ENCODE measurements around the gene ZC3H7B.
A peak's percentile ranks its signal among the peaks of the same experiment; 100 is the strongest.
"Not testable (repeated sequence)": the region's sequence is repeated elsewhere in the genome, so short reads cannot be mapped to it uniquely, and the experiment has no call there.

Gene ZC3H7B

DNA sequence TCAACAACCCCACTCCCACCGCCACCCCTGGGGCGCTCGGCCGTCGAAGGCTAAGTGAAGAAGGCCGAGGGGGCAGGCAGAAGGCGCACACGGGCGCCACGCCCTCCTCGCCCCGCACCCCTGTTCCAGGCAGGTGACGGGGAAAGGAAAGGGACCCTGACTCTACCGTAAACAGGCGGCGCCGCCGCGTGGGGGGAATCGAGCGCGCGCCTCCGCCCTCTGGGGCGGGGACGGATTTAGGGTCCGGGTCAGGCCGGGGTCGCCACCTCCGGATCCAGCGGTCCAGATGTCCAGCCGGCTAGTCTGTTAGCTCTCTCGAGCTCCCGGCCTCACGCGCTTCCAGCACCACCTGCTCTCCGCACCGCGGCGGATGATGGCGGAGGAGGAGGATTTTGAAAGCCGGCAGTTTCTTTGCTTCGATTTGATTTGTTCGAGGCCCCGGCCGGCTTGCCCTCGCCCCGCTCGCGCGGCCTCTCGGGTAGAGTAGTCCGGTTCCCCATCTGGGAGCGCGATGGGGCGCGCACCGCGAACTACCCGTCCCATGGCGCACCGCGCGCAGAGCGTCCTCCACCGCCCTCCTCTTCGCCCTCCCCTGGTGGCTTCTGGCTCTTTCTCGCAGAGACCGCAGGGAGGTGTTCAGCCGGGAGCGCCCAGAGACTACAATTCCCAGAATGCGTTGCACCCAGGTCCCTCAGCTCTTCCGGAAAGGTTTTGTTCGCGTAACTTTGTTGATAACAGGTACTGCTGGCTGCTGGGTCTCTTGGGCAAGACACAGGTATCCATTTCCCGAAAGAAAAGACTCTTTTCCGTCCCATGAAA lies 15.3 kb upstream of the ZC3H7B start, which contains the start of gene RANGAP1:
TSS of gene RANGAP1 (minus strand) at position 368 of the 819 bp plus-strand sequence. CDS start 5,143 bp downstream, outside the sequence.
- FAIRE-seq: peak; percentile 98

DNA sequence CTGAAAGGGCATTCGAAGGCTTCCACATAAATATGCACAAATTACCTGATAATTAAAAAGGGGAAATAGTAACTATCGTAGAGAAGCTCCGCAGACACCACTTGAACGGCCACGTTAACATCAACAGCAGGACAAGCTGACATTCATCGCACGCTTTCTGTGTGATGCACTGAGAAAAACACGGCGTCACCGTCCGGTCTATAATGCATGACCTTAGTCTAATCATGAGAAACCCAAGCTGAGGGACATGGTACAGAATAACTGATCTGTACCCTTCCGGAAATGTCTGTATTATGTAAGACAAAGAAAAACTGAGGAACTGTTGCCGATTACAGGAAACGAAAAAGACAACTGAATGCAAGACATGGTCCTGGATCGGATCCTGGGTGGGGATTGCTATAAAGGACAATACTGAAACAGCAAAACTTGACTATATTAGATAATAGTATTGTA lies 14.7 kb upstream of the ZC3H7B start:
- FAIRE-seq: peak; percentile 21

DNA sequence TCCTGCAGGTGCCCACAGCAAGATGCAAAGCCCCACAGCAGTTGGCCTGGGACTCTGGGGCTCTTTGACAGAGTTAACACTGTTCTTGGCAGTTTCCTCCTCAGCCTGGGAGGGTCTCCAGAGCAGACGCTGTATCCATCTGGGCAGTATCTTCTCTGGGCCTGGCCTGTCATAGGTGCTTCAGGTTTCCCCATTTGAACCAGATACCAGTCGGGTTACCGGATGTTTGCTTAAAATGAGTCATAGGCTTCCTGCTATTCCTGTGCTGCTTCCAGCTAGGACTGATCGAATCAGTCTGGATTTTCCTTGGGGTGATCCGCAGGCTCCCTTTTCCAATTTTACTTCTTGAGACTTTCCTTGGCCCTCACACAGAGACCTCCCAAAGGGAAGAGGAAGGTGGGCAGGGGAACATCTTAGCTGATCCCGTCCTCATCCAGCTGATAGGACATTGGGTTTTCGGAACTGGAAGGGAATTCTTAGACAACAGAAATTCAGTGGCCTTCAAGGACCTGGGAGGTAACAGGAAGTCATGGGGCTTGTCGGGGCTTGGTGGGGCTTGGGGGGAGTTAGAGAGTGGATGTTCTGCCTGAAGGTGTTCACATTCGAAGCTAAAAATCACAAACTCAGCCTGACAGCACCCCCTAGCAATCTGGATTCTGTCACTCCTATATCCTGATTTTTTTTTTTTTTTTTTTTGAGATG lies 12.9 kb upstream of the ZC3H7B start:
- FAIRE-seq: peak; percentile 50

DNA sequence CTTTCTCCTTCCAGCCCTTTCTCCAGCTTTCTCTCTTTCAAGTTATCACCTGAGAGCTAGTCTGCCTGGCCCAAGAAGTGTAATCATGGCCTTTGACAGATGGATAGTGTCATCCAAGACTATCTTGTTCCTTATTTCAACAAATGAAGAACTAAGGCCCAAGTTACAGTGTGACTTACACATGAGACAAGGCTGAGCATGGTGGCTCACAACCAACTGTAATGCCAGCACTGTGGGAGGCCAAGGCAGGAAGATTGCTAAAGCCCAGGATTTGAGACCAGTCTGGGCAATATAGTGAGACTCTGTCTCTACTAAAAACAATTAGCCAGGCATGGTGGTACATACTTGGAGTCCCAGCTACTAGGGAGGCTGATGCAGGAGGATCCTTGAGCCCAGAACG lies 11.7 kb upstream of the ZC3H7B start:
- no peak for FAIRE-seq

DNA sequence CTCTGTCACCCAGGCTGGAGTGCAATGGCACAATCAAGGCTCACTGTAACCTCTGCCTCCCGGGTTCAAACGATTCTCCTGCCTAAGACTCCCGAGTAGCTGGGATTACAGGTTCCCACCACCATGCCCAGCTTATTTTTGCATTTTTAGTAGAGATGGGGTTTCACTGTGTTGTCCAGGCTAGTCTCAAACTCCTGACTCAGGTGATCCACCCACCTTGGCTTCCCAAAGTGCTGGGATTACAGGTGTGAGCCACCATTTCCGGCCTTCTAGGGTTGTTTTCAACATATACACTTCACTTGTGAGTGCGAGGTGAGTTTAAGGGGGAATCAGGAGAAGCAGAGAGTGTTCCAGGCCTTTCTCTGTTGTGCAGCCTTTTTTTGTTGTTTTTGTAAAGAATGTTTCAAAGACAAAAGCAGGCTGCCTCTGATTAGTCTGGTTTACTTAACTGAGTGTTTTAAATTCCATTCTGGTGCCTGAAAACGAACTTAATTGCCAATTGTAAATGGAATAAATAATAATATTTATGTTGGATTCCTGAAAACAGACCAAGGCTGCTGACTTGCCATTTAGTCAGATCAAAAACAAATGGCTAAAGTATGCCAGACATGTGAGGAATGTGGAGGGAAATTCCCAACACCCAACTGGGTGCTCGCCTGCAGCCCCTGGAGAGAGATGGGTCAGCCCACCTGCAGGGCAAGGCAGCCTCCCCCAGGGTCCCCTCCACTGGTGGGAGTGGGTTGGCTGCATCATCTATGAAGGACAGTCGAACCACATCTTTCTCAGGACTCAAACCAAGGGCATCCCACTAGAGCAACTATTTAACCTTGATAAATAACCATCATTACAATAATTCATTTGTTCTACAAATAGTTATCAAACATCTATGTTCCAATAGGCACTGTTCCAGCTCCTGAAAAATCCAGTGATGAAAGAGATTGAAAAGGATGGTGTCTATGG lies 10.8 kb upstream of the ZC3H7B start:
- FAIRE-seq: peak; percentile 98

DNA sequence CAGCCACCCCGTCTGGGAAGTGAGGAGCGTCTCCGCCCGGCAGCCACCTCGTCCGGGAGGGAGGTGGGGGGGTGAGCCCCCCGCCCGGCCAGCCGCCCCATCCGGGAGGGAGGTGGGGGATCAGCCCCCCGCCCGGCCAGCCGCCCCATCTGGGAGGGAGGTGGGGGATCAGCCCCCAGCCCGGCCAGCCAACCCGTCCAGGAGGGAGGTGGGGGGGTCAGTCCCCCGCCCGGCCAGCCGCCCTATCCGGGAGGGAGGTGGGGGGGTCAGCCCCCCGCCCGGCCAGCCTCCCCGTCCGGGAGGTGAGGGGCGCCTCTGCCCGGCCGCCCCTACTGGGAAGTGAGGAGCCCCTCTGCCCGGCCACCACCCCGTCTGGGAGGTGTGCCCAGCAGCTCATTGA lies 6.5 kb upstream of the ZC3H7B start:
- FAIRE-seq: not testable (repeated sequence)

DNA sequence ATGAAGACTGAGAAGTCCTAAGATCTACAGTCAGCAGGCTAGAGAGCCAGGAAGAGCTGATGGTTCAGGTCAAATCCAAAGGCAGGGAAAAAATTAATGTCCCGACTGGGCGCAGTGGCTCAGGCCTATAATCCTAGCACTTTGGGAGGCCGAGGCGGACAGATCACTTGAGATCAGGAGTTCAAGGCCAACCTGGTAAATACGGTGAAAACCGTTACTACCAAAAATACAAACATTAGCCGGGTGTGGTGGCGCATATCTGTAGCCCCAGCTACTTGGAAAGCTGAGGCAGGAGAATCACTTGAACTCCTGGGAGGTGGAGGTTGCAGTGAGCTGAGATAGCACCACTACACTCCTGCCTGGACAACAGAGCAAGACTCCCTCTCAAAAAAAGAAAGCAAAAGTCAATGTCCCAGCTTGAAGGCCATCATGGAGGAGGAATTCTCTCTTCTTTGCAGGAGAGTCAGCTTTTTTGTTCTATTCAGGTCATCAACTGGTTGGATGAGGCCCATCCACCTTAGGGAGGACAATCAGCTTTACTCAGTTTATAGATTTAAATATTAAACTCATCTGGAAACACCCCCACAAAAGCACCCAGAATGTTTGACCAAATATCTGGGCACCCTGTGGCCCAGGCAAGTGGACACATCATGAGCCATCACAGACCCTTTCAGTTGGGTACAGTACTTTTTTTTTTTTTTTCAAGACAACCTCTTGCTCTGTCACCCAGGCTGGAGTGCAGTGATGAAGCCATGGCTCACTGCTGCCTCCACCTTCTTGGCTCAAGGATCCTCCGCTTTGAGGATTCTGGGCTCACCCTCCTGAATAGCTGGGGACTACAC lies 4.3 kb upstream of the ZC3H7B start:
- FAIRE-seq: no peak

DNA sequence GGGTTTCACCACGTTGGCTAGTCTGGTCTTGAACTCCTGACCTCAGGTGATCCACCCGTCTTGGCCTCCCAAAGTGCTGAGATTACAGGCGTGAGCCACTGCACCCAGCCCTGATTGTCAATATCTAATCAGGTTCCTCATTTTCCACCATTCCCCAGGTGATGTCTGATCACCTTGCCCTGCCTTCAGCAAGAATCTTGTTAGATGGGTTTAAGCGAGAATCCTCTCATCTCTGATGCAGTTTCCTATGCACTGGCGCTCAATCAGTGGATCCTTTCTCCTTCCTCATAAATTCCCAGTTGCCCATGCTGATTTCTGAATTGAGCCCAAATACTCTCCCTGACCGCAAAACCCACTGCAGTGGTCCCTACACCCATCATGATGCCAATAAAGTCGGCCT lies 664 bp upstream of the ZC3H7B start:
- no peak for FAIRE-seq

DNA sequence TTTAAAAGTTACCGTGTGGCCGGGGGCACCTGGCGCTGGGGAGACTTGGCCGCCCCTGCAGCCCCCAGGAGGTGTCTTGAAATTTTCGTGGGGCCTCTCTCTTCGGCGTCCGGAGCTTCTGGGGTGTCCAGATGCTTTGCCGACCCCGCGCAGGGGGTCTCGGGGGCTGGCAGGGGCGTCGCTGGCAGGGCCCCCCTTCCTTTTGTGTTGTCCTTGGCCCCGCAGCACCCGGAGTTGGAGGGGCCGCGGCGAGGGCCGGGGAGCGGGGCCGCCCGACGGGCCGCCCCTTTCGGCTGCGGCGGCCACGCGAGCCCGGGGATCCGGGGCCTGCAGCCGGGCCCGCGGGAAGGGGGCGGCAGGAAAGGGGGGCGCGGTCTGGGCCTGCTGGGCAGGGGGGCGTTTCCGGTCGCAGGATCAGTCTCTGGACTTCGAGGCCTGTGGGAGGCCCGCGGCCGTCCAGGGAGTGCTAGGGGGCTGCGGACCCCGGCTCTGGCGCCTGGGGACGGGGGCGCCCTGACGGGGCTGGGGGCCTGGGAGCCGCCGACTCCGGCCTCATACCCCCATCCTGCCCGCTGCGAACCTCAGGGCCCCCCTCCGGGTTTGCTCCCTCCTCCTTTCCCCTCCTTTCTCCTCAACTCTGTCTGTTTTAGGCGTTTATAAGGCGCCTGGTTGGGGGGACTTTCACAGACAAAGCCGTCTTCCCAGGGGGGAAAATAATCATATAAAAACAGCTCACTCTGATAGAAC lies 869 bp downstream of the ZC3H7B start:
- no peak for FAIRE-seq

DNA sequence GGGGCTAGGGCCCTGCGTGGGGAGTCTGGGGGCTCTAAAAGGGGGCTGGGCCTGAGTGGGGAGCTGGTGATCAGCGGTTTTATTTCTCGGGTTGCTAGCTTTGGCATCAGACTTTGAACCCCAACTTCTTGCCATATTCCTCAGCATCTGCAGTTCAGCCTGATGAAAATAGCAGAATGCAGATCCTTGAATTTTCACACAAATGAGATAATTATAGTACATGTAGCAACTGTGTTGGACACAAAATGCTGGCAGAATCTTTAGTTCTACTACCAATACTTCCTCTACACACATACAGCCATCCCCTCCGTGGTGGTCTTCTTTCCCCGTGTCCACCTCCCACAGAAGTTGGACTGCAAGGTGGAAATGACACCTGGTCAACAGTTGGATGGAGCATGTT lies 1.5 kb downstream of the ZC3H7B start:
- FAIRE-seq: no peak

DNA sequence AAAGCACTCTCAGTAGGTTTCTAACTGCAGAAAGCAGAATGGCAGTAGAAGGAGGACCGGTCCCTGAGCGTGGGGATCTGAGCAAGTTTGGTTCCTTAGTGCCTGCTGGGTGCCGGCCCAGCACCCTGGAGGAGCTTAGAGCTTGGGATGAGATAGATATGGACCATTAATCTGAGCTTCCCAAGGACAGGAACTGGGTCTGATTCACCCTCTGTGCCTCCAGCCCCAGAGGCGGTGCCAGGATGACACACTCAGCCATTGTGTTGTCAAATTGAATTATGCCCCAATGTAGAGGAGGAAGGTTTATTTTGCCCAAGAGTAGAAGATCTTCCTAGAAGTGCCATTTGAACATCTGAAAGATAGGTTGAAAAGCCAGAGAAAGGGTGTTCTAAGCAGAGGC lies 4.3 kb downstream of the ZC3H7B start:
- FAIRE-seq: no peak

DNA sequence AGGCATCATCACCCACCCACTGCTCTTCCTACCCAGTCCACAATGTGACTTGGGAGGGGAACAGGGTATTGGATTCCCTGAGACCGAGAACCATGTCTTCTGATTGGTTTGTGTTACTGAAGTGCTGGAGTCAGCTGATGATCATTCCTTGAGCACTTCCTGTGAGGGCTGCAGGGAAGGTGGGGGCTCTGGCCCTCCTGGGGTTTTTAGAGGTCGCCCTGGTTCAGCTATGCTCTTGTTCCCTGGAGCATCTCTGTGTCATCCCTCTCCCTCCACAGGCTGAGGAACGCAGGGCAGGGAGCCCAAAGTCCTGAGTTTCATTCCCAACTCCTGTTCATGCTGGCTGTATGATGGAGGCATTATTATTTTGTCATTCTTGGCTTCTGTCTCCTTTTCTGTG lies 6.7 kb downstream of the ZC3H7B start:
- FAIRE-seq: no peak

DNA sequence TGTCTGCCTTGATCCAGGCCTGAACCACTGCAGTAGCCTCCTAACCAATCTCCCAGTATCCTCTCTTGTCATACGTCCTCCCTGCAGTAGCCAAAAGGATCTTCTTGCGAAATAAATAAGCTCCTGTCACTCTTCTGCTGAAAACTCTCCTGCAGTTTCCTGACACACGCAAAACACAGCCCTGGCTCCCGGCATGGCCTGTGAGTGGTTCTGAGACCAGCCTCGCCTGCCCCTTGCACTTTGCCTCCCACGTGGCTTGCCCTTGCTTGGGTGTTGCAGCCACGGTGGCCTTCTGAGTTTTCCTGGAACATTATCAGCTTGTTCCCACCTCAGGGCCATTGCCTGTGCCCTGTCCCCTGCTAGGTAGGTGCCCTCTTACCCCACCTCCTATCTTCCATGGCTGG lies 7.2 kb downstream of the ZC3H7B start:
- no peak for FAIRE-seq

DNA sequence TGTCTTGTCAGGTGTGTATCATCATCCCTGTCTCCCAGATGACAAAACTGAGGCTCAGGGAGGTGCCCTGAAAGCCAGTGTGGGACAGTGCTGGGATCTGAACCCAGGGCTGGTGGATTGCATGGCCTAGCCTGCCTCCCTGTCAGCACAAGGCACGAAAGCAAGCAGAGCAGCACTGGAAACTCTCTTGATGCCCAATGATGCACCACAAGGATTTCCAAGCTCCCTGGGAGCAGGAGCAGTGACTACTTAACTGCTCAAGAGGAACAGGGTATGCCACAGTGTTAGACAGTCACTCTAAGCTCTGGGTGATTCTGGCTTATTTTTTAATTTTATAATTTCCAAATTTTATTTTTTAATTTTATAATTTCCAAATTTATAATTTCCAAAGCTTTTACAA lies 9.0 kb downstream of the ZC3H7B start:
- FAIRE-seq: no peak

DNA sequence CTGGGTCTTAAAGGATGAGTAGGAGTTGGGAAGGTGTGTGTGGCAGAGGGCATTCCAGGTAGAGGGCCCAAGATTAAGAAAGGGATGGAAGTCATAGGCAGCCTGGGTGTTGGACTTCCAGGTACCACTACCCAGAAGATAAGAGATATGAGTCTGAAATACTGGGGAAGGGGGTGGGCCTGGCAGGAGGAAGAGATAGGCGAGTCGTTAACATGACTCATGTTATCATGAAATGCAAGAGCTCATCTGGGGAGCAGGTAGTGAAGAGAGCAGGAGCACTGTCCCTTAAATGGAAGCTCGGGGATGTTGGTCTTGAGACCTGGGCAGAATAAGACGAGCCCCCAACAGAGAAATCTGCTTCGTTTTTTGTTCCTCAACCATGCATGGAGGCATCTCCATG lies 10.2 kb downstream of the ZC3H7B start:
- no peak for FAIRE-seq

DNA sequence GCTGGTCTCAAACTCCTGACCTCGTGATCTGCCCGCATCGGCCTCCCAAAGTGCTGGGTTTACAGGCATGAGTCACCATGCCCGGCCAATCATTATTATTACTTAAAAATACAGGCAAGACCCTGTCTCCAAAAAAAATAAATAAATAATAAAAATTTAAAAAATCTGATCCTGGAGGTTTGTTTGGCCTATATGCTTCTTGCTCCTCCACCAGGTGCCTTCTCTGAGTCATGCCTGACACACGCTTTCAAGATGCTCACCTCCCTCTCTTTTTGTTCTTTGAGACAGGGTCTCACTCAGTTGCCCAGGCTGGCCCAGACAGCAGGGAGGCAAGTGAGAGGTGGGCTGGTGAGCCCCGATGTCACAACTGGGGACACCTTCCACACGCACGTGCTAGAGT lies 13.5 kb downstream of the ZC3H7B start:
- FAIRE-seq: no peak

DNA sequence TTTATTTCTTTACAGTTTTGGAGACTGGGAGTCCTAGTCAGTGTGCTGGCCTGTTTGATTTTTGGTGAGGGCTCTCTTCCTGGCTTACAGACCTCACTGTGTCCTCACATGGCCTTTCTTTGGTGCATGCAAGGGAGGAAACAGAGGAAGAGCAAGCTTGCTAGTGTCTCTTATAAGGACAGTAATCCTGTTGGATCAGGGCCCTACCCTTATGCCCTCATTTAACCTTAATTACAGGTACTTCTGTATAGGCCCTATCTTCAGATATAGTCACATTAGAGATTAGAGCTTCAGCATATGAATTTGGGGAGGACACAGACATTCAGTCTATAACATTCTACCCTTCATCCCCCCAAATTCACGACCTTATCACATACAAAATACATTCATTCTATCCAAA lies 14.3 kb downstream of the ZC3H7B start:
- no peak for FAIRE-seq

DNA sequence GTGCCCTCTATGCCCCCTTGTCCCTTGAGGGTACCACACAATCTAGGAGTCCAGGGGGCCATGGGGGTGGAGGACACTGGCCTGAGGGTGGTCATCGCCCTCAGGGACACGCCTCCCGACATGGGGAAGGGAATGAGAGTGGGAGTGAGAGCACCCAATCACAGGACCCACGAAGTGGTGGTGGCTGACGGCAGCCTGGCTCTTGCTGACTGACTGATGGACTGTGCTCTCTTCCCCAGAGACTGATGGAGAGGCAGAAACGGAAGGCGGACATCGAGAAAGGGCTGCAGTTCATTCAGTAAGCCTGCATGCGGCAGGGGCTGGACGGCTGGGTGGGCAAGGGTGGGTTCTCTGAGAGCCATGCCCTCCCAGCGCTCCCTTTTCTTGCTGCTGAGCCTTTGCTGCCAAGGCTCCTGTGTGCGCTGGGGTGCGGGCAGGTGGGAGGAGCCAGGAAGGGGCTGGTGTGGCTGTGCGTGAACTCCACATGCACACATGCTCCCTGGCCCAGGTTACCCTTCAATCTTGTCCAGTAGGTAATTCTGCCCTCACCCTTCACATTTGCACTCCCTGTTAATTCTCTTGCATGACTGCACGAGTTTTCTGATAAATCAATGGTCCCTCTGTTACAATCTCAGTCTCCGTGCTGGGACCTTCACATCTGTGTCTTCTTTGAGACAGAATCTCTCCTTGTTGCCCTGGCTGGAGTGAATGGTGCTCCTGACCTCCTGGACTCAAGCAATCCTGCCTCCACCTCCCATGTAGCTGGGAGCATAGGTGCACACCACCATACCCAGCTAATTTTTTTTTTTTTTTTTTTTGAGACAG lies 19.3 kb downstream of the ZC3H7B start:
- FAIRE-seq: no peak

DNA sequence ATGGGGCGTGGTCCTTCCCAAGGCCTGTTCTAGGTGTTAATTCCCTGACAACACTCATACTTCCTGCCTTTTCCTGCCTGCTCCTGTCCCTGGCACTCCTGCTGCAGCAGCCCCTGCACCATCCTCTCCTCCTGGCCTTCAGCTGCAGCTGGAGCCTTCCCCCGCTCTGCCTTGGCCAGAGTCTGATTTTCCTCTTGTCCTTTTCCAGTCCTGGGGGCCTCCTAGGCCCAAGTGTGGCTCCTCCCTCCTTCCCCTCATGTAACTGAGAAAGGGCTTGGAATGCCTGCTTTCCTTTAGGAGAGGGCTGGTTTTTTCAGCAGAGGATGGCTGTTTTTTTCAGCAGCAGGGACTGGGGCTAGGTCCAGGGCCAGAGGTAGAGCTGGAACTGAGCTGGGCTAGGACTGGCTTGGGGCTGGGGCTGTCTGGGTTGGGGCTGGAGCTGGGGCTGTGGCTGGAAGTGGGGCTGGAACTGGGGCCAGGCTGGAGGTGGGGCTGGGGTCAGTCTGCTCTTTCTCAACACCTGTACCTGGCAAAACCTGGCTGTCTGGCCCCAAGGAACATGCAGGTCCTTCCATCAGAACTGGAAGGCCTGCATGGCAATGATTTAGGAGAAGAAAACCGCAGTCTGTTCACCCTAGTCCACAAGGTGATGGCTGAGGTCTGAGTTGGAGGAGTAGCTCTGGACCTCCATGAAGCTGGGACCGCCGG lies 23.6 kb downstream of the ZC3H7B start:
- no peak for FAIRE-seq

DNA sequence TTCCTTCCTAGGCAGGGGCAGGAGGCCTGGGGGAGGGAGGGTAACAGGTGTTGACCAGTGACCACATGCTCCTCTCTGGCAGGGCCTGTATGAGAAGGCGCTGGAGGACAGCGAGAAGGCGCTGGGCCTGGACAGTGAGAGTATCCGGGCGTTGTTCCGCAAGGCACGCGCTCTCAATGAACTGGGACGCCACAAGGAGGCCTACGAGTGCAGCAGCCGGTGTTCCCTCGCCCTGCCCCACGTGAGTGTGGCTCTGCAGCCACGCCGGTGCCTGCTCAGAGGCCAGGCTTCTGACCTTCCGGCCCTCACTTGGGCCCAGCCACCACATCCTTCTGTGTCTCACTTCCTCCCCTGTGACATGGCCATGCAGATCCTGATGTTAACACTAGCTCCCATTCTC lies 25.8 kb downstream of the ZC3H7B start:
- FAIRE-seq: no peak
